GM21390 (cell line): ENCODE measurements around the gene TMIE.

ENCODE experiments used
- ATAC-seq: cut with Tn5 transposase; IDR thresholded peaks from one replicate; pipeline ENCODE4 v1.9.1; 2021; ENCODE audit not compliant: unreplicated experiment

The TMIE gene

GRCh38 chr3:46706771-46707582 lies 5.8 kb downstream of the TMIE start:
- ATAC-seq: no peak

GRCh38 chr3:46707601-46708011 lies 6.4 kb downstream of the TMIE start:
- ATAC-seq: no peak

- ATAC-seq: no peak
Observed at GRCh38 chr3:46708401-46709156, 7.4 kb downstream of the TMIE start.

GRCh38 chr3:46709157-46709654 lies 8.0 kb downstream of the TMIE start:
- no peak for ATAC-seq

GRCh38 chr3:46709721-46710120 lies 8.5 kb downstream of the TMIE start:
- no peak for ATAC-seq

GRCh38 chr3:46710229-46710628 lies 9.0 kb downstream of the TMIE start:
- ATAC-seq: no peak

GRCh38 chr3:46710671-46711295 lies 9.6 kb downstream of the TMIE start:
- ATAC-seq: no peak

GRCh38 chr3:46711305-46711704 lies 10.1 kb downstream of the TMIE start:
- ATAC-seq: no peak

GRCh38 chr3:46711760-46712159 lies 10.6 kb downstream of the TMIE start:
- ATAC-seq: no peak

GRCh38 chr3:46712191-46713049 lies 11.2 kb downstream of the TMIE start:
- no peak for ATAC-seq

GRCh38 chr3:46713050-46713897 lies 12.1 kb downstream of the TMIE start:
- ATAC-seq: no peak

- no peak for ATAC-seq
Observed at GRCh38 chr3:46713898-46714552, 12.8 kb downstream of the TMIE start.

GRCh38 chr3:46714728-46715506 lies 13.7 kb downstream of the TMIE start:
- no peak for ATAC-seq

- ATAC-seq: no peak
Observed at GRCh38 chr3:46715507-46716175, 14.4 kb downstream of the TMIE start.

GRCh38 chr3:46716461-46717441 lies 15.6 kb downstream of the TMIE start:
- ATAC-seq: no peak

GRCh38 chr3:46717447-46718231 lies 16.4 kb downstream of the TMIE start, which contains the start of gene PRSS50:
Gene PRSS50 (minus strand): TSS chr3:46717869. CDS start chr3:46717824, 45 bp downstream.
- ATAC-seq: no peak
